Hepatocyte (in vitro differentiated cells): ENCODE results near the gene IL15RA. TPM values are rescaled to one million over a fixed set of nuclear protein-coding genes. Genes with fewer than 3 reads are reported as not detected.

Source experiments
- DNase-seq: peaks from one replicate; pipeline ENCODE4 v3.0.0-alpha.2; 2016; ENCODE audit warnings: low spot score
- H2AFZ ChIP-seq: fragments of 200-600 bp; sonication (generic); 2 replicates; pipeline ENCODE4 v1.6.0; 2016; ENCODE audit warnings: antibody characterized with exemption, mild to moderate bottlenecking
- H3K27ac ChIP-seq: fragments of 200-600 bp; sonication (generic); 2 replicates; pipeline ENCODE4 v1.5.1; 2016; ENCODE audit warnings: mild to moderate bottlenecking
- H3K27me3 ChIP-seq: fragments of 200-600 bp; sonication (generic); 2 replicates; pipeline ENCODE4 v1.6.1; 2016
- H3K36me3 ChIP-seq: fragments of 200-600 bp; sonication (generic); replicated peaks from 2 replicates; pipeline ENCODE4 v1.5.1; 2016; ENCODE audit warnings: low read depth; ENCODE audit not compliant: insufficient read depth
- H3K4me1 ChIP-seq: fragments of 200-600 bp; sonication (generic); 2 replicates; pipeline ENCODE4 v1.5.1; 2016; ENCODE audit warnings: mild to moderate bottlenecking, moderate library complexity; ENCODE audit not compliant: insufficient read depth
- H3K4me2 ChIP-seq: fragments of 200-600 bp; sonication (generic); 2 replicates; pipeline ENCODE4 v1.6.0; 2016
- H3K4me3 ChIP-seq: fragments of 200-600 bp; sonication (generic); 2 replicates; pipeline ENCODE4 v1.5.1; 2016; ENCODE audit warnings: mild to moderate bottlenecking
- H3K79me2 ChIP-seq: fragments of 200-600 bp; sonication (generic); 2 replicates; pipeline ENCODE4 v1.6.0; 2017; ENCODE audit warnings: mild to moderate bottlenecking
- H3K9me2 ChIP-seq: fragments of 200-600 bp; sonication (generic); replicated peaks from 2 replicates; pipeline ENCODE4 v1.6.0; 2017; ENCODE audit warnings: mild to moderate bottlenecking; ENCODE audit not compliant: insufficient read depth
- H3K9me3 ChIP-seq: fragments of 200-600 bp; sonication (generic); 2 replicates; pipeline ENCODE4 v1.5.1; 2016; ENCODE audit warnings: low read depth, mild to moderate bottlenecking
- H4K20me1 ChIP-seq: fragments of 200-600 bp; sonication (generic); 2 replicates; pipeline ENCODE4 v1.6.0; 2016; ENCODE audit warnings: mild to moderate bottlenecking; ENCODE audit not compliant: insufficient read depth, poor library complexity, severe bottlenecking
- CTCF ChIP-seq: fragments of 200-600 bp; sonication (generic); IDR thresholded peaks from 2 replicates; pipeline ENCODE4 v1.5.1; 2016; ENCODE audit warnings: antibody characterized with exemption, mild to moderate bottlenecking; ENCODE audit not compliant: poor library complexity
- EZH2 ChIP-seq: fragments of 200-600 bp; sonication (generic); IDR thresholded peaks from 2 replicates; pipeline ENCODE4 v1.6.1; 2016; ENCODE audit warnings: antibody characterized with exemption, mild to moderate bottlenecking, borderline replicate concordance
- EZH2phosphoT487 ChIP-seq: fragments of 200-600 bp; sonication (generic); IDR thresholded peaks from one replicate; pipeline ENCODE4 v1.6.1; 2018; ENCODE audit warnings: antibody characterized with exemption, mild to moderate bottlenecking, low read depth, moderate library complexity; ENCODE audit not compliant: unreplicated experiment, severe bottlenecking
- WGBS: methylation state at CpG from one replicate; pipeline ENCODE4 v1.1.6; 2016; ENCODE audit warnings: low lambda C conversion rate; ENCODE audit errors: missing lambda C conversion rate; 5-methylcytosine and 5-hydroxymethylcytosine counted together
- polyA plus RNA-seq: library from polyadenylated mRNA; unstranded; fragments of >200 nt; fragmentation: Nextera tagmentation; extraction: Ambion mirVana; gene quantifications from 2 replicates; pipeline ENCODE4 v1.2.1, GENCODE V29; 2016
- total RNA-seq: library from RNA; depleted of rRNA; stranded (reverse); fragments of >200 nt; gene quantifications from 2 replicates; pipeline ENCODE4 v1.2.3, GENCODE V29; 2014

The IL15RA gene
- total and polyA plus RNA-seq, 2 experiments from 2014 or later = 2.4 to 3.8 TPM

GRCh38 chr10:5971886-5972285 is 5.5 kb downstream of the IL15RA start:
- H3K4me1 ChIP-seq = peaks cover 3% of the 10 kb centered on the region
- H3K9me3 ChIP-seq = no peaks in the 10 kb centered on the region
- no peaks in the 10 kb centered on the region for H3K79me2 ChIP-seq
- H4K20me1 ChIP-seq = no peaks in the 10 kb centered on the region
- H3K27me3 ChIP-seq = peaks cover 15% of the 10 kb centered on the region
- H2AFZ ChIP-seq = peak overlapping the region; percentile 18
- H3K27ac ChIP-seq = peak overlapping the region; percentile 55
- no peak for DNase-seq
- TF ChIP-seq EZH2phosphoT487 (no peak), CTCF (no peak), EZH2 (no peak)
- H3K4me3 ChIP-seq = no peak overlapping the region
- 82% methylated on average over 4 of the region's 4 CpGs for WGBS
- H3K36me3 ChIP-seq = no peaks in the 10 kb centered on the region
- no peaks in the 10 kb centered on the region for H3K9me2 ChIP-seq
- peak overlapping the region; percentile 18 for H3K4me2 ChIP-seq

- peak overlapping the region; percentile 66 for H3K27ac ChIP-seq
- no peaks in the 10 kb centered on the region for H3K9me3 ChIP-seq
- H3K4me1 ChIP-seq = peaks cover 3% of the 10 kb centered on the region
- peak; percentile 65 for DNase-seq
- no peaks in the 10 kb centered on the region for H3K79me2 ChIP-seq
- H3K4me2 ChIP-seq = peak overlapping the region; percentile 35
- TF ChIP-seq CTCF (no peak), EZH2 (no peak)
- H3K4me3 ChIP-seq = no peak overlapping the region
- H4K20me1 ChIP-seq = no peaks in the 10 kb centered on the region
- WGBS = 55% methylated on average over 8 of the region's 8 CpGs
- H3K27me3 ChIP-seq = peaks cover 15% of the 10 kb centered on the region
- no peaks in the 10 kb centered on the region for H3K9me2 ChIP-seq
- peak overlapping the region; percentile 18 for H2AFZ ChIP-seq
- no peaks in the 10 kb centered on the region for H3K36me3 ChIP-seq
Observed at GRCh38 chr10:5971315-5971832, 6.0 kb downstream of the IL15RA start.

DNA sequence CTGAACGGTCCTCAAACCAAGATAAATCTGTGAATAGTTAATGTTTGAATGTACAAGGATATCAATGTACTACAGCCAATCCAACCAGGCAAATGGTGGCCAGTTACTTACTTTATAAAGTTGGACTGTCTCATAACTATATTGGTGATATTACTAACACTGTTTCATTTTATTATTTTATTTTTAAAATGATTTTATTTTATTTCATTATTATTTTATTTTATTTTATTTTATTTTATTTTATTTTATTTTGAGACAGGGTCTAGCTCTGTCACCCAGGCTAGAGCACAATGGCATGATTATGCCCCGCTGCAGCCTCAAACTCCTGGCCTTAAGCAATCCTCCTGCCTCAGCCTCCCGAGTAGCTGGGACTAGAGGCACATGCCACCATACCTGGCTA is 6.8 kb downstream of the IL15RA start:
- TF ChIP-seq EZH2phosphoT487 = no peak
- TF ChIP-seq EZH2 = no peak
- TF ChIP-seq CTCF = no peak
- H3K4me2 ChIP-seq = no peak overlapping the region
- H3K4me1 ChIP-seq = peaks cover 3% of the 10 kb centered on the region
- no peaks in the 10 kb centered on the region for H3K79me2 ChIP-seq
- H3K9me3 ChIP-seq = no peaks in the 10 kb centered on the region
- H3K4me3 ChIP-seq = no peak overlapping the region
- H3K27me3 ChIP-seq = peaks cover 6% of the 10 kb centered on the region
- H3K9me2 ChIP-seq = no peaks in the 10 kb centered on the region
- no peaks in the 10 kb centered on the region for H4K20me1 ChIP-seq
- no peaks in the 10 kb centered on the region for H3K36me3 ChIP-seq
- no peak overlapping the region for H2AFZ ChIP-seq
- H3K27ac ChIP-seq = peak overlapping the region; percentile 66
- DNase-seq = no peak
- 82% methylated on average over 3 of the region's 3 CpGs for WGBS

DNA sequence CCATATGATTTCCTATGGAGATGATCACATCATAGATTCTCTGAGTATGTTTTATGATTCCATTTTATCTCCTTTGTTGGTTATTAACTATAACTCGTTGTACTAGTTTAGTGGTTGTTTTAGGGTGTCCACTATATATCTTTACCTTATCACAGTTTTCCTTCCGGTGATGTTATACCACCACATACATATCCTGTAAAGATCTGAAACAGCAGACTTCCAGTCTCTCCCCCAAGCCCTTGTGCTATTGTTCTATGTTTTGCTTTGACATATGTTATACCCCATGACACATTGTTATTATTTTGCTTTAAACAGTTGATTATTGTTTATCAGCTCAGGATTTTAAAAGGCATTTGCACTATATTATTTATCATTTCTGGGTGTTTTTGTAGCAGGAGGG is 7.3 kb downstream of the IL15RA start:
- H3K27me3 ChIP-seq = peaks cover 2% of the 10 kb centered on the region
- H3K4me1 ChIP-seq = peaks cover 3% of the 10 kb centered on the region
- H3K4me3 ChIP-seq = no peak overlapping the region
- H3K79me2 ChIP-seq = no peaks in the 10 kb centered on the region
- 77% methylated on average over 2 of the region's 2 CpGs for WGBS
- DNase-seq = no peak
- no peaks in the 10 kb centered on the region for H3K9me3 ChIP-seq
- H3K9me2 ChIP-seq = no peaks in the 10 kb centered on the region
- no peak overlapping the region for H3K4me2 ChIP-seq
- no peak overlapping the region for H3K27ac ChIP-seq
- H2AFZ ChIP-seq = no peak overlapping the region
- H3K36me3 ChIP-seq = no peaks in the 10 kb centered on the region
- TF ChIP-seq CTCF = no peak
- TF ChIP-seq EZH2 = no peak
- no peak for TF ChIP-seq EZH2phosphoT487
- no peaks in the 10 kb centered on the region for H4K20me1 ChIP-seq
